Astrocyte (in vitro differentiated cells and primary cell): ENCODE results near the gene RAB14.

Experiments used
- EZH2 ChIP-seq: IDR thresholded peaks from 2 replicates; pipeline ENCODE4 v1.6.1; 2012; ENCODE audit warnings: mild to moderate bottlenecking, low read length, inconsistent platforms; ENCODE audit not compliant: insufficient read depth
- TF ChIP-seq, protein P1 (sequence below): IDR thresholded peaks from 2 replicates; pipeline ENCODE4 v1.5.1; 2011; ENCODE audit warnings: low read depth, mild to moderate bottlenecking, inconsistent platforms, low read length, moderate library complexity; ENCODE audit not compliant: insufficient read depth

DNA sequence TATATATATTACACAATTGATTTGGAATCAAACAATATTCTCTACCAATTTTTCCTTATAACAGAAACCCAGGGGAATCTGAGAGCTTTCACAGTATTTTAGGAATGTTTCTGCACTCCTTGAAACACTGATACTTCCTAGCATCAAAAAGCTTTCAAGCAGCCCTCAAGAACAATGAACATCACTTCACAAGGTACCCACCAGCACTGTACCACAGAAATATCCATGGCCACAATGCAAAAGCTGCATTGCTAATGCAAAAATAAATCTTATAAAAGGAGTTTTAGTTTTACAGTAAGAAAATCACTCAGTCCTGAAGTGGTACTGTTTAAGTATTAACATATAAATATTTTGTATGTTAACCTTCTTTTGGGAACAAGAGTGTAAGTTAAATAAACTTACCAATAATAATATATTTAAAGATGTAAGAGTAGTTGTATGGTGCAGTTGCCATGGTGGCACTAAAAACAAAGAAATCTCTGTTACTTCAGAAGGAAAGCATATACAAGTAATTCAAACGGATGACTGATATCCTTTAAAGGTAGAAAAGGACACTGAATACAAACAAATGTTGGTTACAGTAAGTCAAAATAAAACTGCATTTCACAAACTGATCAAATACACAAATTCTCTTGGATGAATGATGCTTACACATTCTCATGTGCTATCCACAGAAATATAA lies 8.6 kb downstream of the RAB14 start:
- TF ChIP-seq, protein P1, sequence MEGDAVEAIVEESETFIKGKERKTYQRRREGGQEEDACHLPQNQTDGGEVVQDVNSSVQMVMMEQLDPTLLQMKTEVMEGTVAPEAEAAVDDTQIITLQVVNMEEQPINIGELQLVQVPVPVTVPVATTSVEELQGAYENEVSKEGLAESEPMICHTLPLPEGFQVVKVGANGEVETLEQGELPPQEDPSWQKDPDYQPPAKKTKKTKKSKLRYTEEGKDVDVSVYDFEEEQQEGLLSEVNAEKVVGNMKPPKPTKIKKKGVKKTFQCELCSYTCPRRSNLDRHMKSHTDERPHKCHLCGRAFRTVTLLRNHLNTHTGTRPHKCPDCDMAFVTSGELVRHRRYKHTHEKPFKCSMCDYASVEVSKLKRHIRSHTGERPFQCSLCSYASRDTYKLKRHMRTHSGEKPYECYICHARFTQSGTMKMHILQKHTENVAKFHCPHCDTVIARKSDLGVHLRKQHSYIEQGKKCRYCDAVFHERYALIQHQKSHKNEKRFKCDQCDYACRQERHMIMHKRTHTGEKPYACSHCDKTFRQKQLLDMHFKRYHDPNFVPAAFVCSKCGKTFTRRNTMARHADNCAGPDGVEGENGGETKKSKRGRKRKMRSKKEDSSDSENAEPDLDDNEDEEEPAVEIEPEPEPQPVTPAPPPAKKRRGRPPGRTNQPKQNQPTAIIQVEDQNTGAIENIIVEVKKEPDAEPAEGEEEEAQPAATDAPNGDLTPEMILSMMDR: no peak
- no peak for TF ChIP-seq EZH2
